ENCODE data around the gene DNM1. TPM values are rescaled to one million over a fixed set of nuclear protein-coding genes. Genes with fewer than 3 reads are reported as not detected.

DNM1 gene
- total RNA-seq, 4 donors from 2014 or later, result 4.7 to 9.2 (median 5.4) TPM

DNA sequence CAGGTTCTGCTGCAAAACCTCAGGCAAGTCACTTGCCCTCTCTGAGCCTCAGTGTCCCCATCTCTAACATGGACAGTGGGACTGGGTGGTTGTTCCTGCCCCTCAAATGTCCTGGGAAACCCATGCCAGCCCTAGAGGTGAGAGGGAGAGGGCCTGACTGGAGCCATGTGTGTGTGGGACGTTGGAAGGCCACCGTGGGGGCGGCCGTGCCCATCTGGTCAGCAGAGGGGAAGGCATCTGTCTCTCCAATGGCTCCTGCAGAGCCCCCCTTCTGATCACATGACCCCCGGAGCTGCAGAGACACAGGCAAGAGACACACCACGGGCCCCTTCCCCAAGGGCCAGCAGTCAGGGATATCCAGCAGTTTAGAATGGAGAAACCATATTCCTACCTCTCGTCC, 1.7 kb downstream of the DNM1 start:
- intact Hi-C loops (cut with DNase I), result no loop called here
- 71 to 77% methylated on average over 4 to 5 of the region's 7 CpGs for WGBS, 2 donors
- TF ChIP-seq, protein P1, sequence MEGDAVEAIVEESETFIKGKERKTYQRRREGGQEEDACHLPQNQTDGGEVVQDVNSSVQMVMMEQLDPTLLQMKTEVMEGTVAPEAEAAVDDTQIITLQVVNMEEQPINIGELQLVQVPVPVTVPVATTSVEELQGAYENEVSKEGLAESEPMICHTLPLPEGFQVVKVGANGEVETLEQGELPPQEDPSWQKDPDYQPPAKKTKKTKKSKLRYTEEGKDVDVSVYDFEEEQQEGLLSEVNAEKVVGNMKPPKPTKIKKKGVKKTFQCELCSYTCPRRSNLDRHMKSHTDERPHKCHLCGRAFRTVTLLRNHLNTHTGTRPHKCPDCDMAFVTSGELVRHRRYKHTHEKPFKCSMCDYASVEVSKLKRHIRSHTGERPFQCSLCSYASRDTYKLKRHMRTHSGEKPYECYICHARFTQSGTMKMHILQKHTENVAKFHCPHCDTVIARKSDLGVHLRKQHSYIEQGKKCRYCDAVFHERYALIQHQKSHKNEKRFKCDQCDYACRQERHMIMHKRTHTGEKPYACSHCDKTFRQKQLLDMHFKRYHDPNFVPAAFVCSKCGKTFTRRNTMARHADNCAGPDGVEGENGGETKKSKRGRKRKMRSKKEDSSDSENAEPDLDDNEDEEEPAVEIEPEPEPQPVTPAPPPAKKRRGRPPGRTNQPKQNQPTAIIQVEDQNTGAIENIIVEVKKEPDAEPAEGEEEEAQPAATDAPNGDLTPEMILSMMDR (IDR thresholded peaks at IDR 0.05), result no peak
- no peak for TF ChIP-seq POLR2A (IDR thresholded peaks at IDR 0.05)
- H3K36me3 ChIP-seq, result no peaks in the 10 kb centered on the region
- no peak overlapping the region for H3K4me3 ChIP-seq (replicated peaks in 1 of 3)
- no peak for DNase-seq
- H3K9me3 ChIP-seq, result no peaks in the 10 kb centered on the region
- peaks cover 7% of the 10 kb centered on the region for H3K27me3 ChIP-seq
- no peak overlapping the region for H3K27ac ChIP-seq
- peaks cover 0 to 12% of the 10 kb centered on the region in 2 donors for H3K4me1 ChIP-seq

DNA sequence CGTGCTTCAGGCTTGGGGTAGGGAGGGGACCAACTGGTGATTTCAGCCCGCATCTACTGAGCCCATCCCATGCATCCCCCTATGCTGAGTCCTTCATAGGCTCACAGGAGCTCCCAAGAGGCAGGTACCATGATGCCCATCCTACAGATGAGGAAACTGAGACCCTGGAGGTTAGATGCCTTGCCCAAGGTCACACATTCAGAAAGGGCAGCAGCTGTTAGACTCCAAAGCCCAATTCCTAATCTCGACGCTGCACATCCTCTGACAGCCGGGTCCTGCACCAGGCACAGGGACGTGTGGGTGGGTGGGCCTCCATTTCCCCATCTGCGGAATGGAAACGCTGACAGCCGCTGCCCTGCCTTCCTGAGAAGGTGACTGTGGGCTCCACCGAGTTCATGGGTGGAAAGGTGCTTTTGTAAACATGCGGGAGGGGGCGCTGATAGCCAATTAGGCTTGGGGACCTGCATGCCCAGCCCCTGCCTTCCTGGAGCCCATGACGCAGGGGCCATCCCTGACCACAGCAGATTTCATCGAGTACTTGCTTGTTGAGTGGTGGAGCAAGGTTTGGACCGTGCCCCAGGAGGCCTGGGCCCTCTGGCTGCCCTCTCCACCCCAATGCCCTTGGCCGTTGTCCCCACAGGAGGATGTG, 2.2 kb downstream of the DNM1 start:
- WGBS, 2 donors, result 72 to 85% methylated on average over 5 to 11 of the region's 16 CpGs
- Histone ChIP-seq H3K36me3 (no peaks in the 10 kb centered on the region), H3K27me3 (peaks cover 7% of the 10 kb centered on the region), H3K4me1 (peaks cover 0 to 12% of the 10 kb centered on the region in 2 donors), H3K9me3 (no peaks in the 10 kb centered on the region), H3K4me3 (replicated peaks in 1 of 3) (no peak overlapping the region), H3K27ac (no peak overlapping the region)
- TF ChIP-seq, protein P1 (IDR thresholded peaks at IDR 0.05), result no peak
- TF ChIP-seq POLR2A (IDR thresholded peaks at IDR 0.05), result no peak
- no peak for DNase-seq
- intact Hi-C loops (cut with DNase I), result no loop called here

DNA sequence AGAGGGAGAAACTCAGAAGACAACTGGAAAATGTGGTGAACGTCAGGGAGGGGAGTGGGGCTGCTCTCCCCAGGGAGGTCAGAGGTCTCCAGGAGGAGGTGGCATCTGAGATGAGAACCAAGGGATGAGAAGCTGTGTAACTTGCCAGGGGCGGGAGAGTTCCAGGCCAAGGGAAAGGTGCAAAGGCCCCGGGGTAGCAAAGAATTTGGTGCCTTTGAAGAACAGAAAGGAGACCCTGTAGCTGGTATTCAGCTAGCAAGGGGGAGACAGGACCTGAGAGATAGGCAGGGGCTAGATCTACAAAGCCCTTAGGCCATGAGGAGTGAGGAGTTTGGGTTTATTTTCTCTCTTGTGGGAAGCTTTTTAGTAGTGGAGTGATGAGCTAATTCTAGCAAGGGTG, 3.3 kb downstream of the DNM1 start:
- Histone ChIP-seq H3K27me3 (peaks cover 7% of the 10 kb centered on the region), H3K9me3 (no peaks in the 10 kb centered on the region), H3K36me3 (no peaks in the 10 kb centered on the region), H3K27ac (no peak overlapping the region), H3K4me3 (replicated peaks in 1 of 3) (no peak overlapping the region), H3K4me1 (peaks cover 0 to 12% of the 10 kb centered on the region in 2 donors)
- intact Hi-C loops (cut with DNase I), result no loop called here
- TF ChIP-seq POLR2A (IDR thresholded peaks at IDR 0.05), result no peak
- TF ChIP-seq, protein P1 (IDR thresholded peaks at IDR 0.05), result no peak
- no peak for DNase-seq
- WGBS, 2 donors, result 88 to 91% methylated on average over 3 of the region's 3 CpGs

GRCh38 chr9:128206916-128207910, 4.0 kb downstream of the DNM1 start:
- H3K4me3 ChIP-seq (replicated peaks in 1 of 3), result no peak overlapping the region
- no peaks in the 10 kb centered on the region for H3K36me3 ChIP-seq
- 78 to 80% methylated on average over 13 to 15 of the region's 15 CpGs for WGBS, 2 donors
- intact Hi-C loops (cut with DNase I), result no loop called here
- TF ChIP-seq, protein P1 (IDR thresholded peaks at IDR 0.05), result no peak
- no peak for TF ChIP-seq POLR2A (IDR thresholded peaks at IDR 0.05)
- H3K9me3 ChIP-seq, result no peaks in the 10 kb centered on the region
- H3K4me1 ChIP-seq, result peaks cover 0 to 12% of the 10 kb centered on the region in 2 donors
- no peak overlapping the region for H3K27ac ChIP-seq
- DNase-seq, result no peak
- H3K27me3 ChIP-seq, result peaks cover 7% of the 10 kb centered on the region

DNA sequence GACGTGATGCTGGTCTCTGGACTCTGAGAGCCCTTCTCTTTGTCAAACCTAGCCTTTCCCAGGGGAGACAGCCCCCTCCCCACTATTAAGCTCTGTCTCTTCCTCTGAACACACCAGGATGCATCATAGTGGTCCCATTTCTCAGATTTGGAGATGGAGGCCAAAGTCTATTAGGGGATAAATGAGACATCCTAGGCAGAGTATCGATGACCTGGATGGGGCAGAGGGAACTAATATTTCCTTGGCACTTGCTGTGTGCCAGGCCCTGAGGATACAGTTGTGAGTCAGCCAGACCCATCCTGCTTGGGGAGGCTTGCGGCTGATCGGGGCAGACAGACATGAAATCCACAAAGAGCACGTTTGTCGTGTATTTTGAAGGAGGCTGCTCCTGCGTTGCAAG, 5.2 kb downstream of the DNM1 start:
- no peaks in the 10 kb centered on the region for H3K36me3 ChIP-seq
- peaks cover 7% of the 10 kb centered on the region for H3K27me3 ChIP-seq
- no peak overlapping the region for H3K4me3 ChIP-seq (replicated peaks in 1 of 3)
- peaks cover 0 to 8% of the 10 kb centered on the region in 2 donors for H3K4me1 ChIP-seq
- no peaks in the 10 kb centered on the region for H3K9me3 ChIP-seq
- DNase-seq, result no peak
- intact Hi-C loops (cut with DNase I), result no loop called here
- no peak for TF ChIP-seq POLR2A (IDR thresholded peaks at IDR 0.05)
- TF ChIP-seq, protein P1 (IDR thresholded peaks at IDR 0.05), result no peak
- no peak overlapping the region for H3K27ac ChIP-seq
- 88 to 89% methylated on average over 7 of the region's 7 CpGs for WGBS, 2 donors

Measured in thyroid gland (tissue), 4 donors.